ENCODE data around the gene TRIM62. TPM values are rescaled to one million over a fixed set of nuclear protein-coding genes. Genes with fewer than 3 reads are reported as not detected.

Gene TRIM62
- total RNA-seq, 4 donors from 2014 or later: 4.6 to 52.0 (median 5.8) TPM

- TF ChIP-seq, protein P1, sequence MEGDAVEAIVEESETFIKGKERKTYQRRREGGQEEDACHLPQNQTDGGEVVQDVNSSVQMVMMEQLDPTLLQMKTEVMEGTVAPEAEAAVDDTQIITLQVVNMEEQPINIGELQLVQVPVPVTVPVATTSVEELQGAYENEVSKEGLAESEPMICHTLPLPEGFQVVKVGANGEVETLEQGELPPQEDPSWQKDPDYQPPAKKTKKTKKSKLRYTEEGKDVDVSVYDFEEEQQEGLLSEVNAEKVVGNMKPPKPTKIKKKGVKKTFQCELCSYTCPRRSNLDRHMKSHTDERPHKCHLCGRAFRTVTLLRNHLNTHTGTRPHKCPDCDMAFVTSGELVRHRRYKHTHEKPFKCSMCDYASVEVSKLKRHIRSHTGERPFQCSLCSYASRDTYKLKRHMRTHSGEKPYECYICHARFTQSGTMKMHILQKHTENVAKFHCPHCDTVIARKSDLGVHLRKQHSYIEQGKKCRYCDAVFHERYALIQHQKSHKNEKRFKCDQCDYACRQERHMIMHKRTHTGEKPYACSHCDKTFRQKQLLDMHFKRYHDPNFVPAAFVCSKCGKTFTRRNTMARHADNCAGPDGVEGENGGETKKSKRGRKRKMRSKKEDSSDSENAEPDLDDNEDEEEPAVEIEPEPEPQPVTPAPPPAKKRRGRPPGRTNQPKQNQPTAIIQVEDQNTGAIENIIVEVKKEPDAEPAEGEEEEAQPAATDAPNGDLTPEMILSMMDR (IDR thresholded peaks at IDR 0.05): no peak
- no peak for TF ChIP-seq POLR2AphosphoS5 (IDR thresholded peaks at IDR 0.05)
- TF ChIP-seq EP300 (IDR thresholded peaks at IDR 0.05; ENCODE audit: low read depth): no peak
- no peak for TF ChIP-seq POLR2A (IDR thresholded peaks at IDR 0.05)
- Histone ChIP-seq H3K4me3 (no peak overlapping the region), H3K9me3 (no peaks in the 10 kb centered on the region), H3K4me1 (peaks cover 0 to 8% (median 0%) of the 10 kb centered on the region in 4 donors), H3K36me3 (no peaks in the 10 kb centered on the region), H3K27ac (no peak overlapping the region), H3K27me3 (no peaks in the 10 kb centered on the region)
- no peak for DNase-seq
- in situ Hi-C loops (cut with MboI; ENCODE audit: low pct_ligation_motif_present in 1 of 4, low pct_unique_long_range_greater_than_20kb in 1 of 4, low sequenced_read_pairs in 3 of 4): no loop called here
- intact Hi-C loops (cut with DNase I; ENCODE audit: low total_unique reads): no loop called here
- WGBS, 2 donors (ENCODE audit: low coverage in 1 of 2): 79 to 83% methylated on average over 1 to 13 of the region's 14 CpGs
These were observed 18.0 kb downstream of the TRIM62 start for GRCh38 chr1:33163621-33164519.

GRCh38 chr1:33162141-33162540 is 19.7 kb downstream of the TRIM62 start:
- Histone ChIP-seq H3K4me1 (peaks cover 0 to 8% (median 0%) of the 10 kb centered on the region in 4 donors), H3K9me3 (no peaks in the 10 kb centered on the region), H3K27me3 (no peaks in the 10 kb centered on the region), H3K4me3 (no peak overlapping the region), H3K36me3 (no peaks in the 10 kb centered on the region), H3K27ac (no peak overlapping the region)
- in situ Hi-C loops (cut with MboI; ENCODE audit: low pct_ligation_motif_present in 1 of 4, low pct_unique_long_range_greater_than_20kb in 1 of 4, low sequenced_read_pairs in 3 of 4): no loop called here
- DNase-seq: no peak
- intact Hi-C loops (cut with DNase I; ENCODE audit: low total_unique reads): no loop called here
- no peak for TF ChIP-seq POLR2AphosphoS5 (IDR thresholded peaks at IDR 0.05)
- TF ChIP-seq, protein P1 (IDR thresholded peaks at IDR 0.05): no peak
- no peak for TF ChIP-seq EP300 (IDR thresholded peaks at IDR 0.05; ENCODE audit: low read depth)
- TF ChIP-seq POLR2A (IDR thresholded peaks at IDR 0.05): no peak
- 86 to 87% methylated on average over 1 to 2 of the region's 2 CpGs for WGBS, 2 donors (ENCODE audit: low coverage in 1 of 2)

DNA sequence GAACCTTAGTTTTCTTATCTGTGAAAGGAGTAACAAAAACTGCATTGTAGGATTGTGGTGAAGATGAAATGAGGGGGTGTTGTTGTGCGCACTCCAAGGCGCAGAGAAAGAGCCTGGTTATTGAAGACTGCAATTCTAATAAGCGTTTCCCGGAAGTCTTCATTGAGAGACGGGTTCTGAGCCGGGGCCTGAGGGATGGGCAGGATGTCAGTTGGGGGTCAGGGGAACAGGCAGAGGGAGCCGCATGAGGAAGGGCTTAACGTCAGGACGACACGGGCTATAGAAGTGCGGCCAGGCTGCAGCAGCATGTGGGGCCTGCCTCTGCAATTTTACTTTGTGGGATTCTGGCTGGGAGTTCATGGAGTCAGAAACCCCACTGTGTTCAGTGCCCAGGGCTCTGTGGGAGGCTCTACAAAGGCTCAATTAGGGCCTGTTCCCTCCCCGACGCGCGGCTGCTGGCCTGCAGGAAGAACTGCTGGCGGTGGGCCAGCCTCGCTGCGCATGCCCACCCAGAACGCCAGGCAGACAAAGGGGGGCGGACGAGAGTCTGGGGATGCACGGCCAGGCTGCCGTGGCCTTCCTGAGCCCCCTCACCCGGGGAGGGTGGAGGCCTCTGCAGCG is 20.7 kb downstream of the TRIM62 start:
- Histone ChIP-seq H3K4me1 (peaks cover 0 to 12% (median 0%) of the 10 kb centered on the region in 4 donors), H3K27ac (no peak overlapping the region), H3K36me3 (no peaks in the 10 kb centered on the region), H3K4me3 (no peak overlapping the region), H3K27me3 (no peaks in the 10 kb centered on the region), H3K9me3 (no peaks in the 10 kb centered on the region)
- no peak for DNase-seq
- TF ChIP-seq, protein P1 (IDR thresholded peaks at IDR 0.05): no peak
- intact Hi-C loops (cut with DNase I; ENCODE audit: low total_unique reads) (no loop called here), in situ Hi-C loops (cut with MboI; ENCODE audit: low pct_ligation_motif_present in 1 of 4, low pct_unique_long_range_greater_than_20kb in 1 of 4, low sequenced_read_pairs in 3 of 4) (no loop called here)
- 68 to 79% methylated on average over 5 to 19 of the region's 25 CpGs for WGBS, 2 donors (ENCODE audit: low coverage in 1 of 2)

DNA sequence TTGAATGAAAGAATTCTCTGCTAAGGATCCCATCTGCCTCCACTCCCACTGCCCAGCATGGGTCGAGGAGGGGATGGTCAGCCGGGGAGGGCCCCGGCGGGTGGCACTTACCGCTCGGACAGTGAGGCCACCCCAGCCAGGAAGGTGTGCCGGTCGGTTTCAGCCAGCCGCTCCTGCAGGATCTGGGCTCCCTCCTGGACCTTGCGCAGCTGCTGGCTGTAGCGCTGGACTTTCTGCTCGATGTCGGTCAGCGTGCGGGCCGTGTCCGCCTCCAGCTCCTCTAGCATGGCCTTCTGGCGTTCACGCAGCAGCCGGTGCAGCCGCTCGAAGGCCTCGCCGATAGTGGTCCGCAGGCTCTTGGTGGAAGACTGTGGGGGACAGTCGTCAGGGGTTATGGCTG is 22.3 kb downstream of the TRIM62 start:
- no peak for DNase-seq
- H3K36me3 ChIP-seq: no peaks in the 10 kb centered on the region
- no peaks in the 10 kb centered on the region for H3K9me3 ChIP-seq
- WGBS, 2 donors (ENCODE audit: low coverage in 1 of 2): 93% methylated on average over 26 of the region's 26 CpGs; no CpG with 5 or more reads in 1 of the 2 donors
- H3K27me3 ChIP-seq: no peaks in the 10 kb centered on the region
- H3K4me3 ChIP-seq: no peak overlapping the region
- TF ChIP-seq EP300 (IDR thresholded peaks at IDR 0.05; ENCODE audit: low read depth) (no peak), POLR2AphosphoS5 (IDR thresholded peaks at IDR 0.05) (no peak), POLR2A (IDR thresholded peaks at IDR 0.05) (no peak)
- TF ChIP-seq, protein P1 (IDR thresholded peaks at IDR 0.05): no peak
- H3K4me1 ChIP-seq: peaks cover 0 to 13% (median 0%) of the 10 kb centered on the region in 4 donors
- H3K27ac ChIP-seq: no peak overlapping the region
- intact Hi-C loops (cut with DNase I; ENCODE audit: low total_unique reads) (no loop called here), in situ Hi-C loops (cut with MboI; ENCODE audit: low pct_ligation_motif_present in 1 of 4, low pct_unique_long_range_greater_than_20kb in 1 of 4, low sequenced_read_pairs in 3 of 4) (no loop called here)
